NCI-H82 treated with DMSO at 0.1 percent for 48 hours (cell line): ENCODE data around the gene SCN5A.

Experiments used
- DNase-seq: peaks from one replicate; lab custom pipeline; 2025; ENCODE audit not compliant: unreplicated experiment; lab: John Stamatoyannopoulos, UW

Gene SCN5A

DNA sequence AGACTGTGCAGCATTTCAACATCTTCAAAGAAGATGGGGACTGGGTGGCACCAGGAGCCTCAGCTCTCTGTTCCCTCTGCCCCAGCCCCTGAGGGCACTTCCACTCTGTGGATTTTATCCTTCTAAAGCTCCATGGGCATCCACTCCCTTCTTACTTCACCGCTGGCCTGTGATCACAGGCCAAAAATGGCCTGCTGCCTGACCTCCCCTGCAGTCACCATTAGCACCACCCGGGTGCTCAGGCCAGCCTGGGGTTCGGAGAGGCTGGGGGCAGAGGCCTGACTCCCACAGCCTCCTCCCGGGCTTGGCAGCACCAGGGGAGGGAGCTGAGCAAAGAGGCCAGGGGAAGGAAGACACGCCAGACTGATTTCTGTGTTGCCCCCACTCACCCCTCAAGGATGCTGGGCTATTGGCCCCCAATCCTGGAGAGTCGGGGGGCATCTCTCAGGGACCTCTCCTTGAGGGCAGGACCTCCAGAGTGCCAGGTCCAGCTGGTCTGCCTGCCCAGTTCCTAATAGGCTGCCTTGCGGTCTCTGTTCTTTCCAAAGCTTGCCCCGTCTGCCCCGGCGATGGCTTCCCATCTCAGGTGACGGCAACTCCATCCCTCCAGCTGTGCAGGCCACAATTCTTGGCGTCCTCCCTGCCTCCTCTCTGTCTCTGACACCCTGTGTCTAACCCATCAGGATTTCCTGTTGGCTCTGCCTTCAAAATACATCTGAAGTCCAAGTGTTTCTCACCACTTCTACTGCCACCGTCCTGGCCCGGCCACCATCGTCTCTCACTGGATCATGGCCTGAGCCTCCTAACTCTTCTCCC lies 86.2 kb downstream of the SCN5A start:
- no peak for DNase-seq

DNA sequence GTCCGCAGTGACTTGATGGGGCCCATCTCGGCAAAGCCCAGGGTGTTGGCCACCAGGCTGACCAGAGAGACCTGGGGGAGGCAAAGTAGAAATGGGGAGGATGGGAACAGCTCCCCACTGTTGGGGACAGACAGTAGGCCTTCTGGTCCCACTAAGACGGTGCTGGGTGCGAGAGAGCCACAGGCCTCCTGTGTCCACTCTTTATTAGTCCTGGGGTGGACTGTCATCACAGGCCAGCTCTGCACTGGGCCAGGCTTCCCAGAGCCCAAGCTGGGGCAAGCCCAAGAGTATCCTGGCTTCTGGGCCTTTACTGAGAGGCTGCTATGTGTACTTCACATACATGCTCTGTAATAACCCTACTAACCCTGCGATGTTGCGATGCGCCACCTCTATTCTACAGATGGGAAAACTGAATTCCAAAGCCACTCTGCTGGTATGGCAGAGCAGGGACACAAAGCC lies 87.0 kb downstream of the SCN5A start:
- no peak for DNase-seq

DNA sequence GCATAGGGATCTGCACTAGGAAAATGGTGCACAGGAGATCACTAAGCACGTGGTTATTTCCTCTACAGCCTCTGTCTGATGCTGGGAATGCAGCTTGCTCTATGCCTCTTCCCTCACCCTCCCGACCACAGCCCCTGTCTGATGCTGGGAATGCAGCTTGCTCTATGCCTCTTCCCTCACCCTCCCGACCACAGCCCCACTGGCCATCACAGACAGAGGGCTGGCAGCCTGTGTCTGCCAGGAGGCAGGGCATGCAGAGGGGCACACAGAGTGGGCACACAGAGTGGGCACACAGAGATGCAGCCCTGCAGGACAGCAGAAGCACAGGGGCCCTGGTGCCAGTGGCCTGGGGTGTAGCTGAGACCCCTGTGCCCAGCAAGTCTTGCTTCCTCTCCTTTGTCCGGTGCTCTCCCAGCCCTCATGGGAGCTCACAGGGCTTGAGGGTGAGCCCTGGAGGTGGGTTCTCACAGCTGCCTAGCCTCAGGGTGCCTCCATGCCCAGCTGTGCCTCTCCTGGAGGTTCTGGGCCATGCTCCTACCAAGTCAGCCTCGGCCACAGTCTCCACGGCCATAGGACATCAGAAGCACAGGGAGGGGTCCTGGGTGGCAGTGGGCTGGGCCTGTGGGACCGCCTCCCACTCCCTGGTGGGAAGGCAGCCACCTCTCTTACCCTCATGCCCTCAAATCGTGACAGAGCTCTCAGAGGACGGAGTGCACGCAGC lies 87.6 kb downstream of the SCN5A start:
- no peak for DNase-seq

DNA sequence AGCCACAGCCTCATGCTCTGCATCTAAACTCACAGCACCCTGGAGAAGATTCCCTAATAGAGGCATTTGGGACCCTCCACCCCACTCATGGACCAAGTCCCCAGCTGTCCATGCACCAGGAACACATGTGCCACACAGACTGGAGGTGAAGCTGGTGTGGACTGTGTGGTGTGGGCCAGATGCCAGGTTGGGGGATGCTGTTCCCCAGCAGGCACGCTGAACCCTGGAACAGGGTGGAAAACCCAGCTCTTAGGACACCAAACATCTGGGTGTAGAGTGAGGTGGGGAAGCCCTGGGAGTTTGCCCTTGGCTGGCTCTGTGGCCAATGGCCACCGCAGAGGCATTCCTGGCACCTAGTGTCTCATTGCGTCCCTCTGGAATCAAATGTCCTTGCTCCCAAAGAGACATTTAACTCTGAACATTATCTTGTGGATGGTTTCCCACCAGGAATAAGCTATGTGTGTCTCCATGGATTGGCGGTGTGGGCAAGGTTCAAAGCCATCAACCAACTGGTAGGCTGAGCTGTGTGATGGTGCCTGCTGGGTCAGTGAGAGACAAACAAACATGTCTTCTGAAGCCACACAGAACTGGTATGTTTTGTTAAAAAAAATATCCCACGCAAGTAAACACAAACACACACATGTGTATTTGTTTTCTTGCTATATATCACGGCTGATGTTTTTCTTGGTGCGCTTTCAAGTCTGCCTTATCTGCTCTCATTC lies 88.3 kb downstream of the SCN5A start:
- DNase-seq = no peak

DNA sequence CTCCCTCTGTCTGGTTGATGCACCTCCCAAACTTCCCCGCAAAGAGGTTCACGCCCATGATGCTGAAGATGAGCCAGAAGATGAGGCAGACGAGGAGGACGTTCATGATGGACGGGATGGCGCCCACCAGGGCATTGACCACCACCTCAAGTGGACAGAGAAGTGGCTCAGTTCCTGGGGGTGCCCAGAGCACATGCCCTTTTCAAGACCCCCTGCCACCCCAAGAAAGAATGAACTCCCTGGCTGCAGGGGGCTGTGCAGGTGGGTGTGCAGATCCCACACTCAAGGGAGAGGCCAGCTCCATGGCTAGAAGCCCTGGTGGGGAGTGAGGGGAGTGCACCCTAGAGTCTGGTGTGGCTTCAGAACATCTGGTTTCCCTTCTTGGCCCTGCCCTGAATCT lies 89.2 kb downstream of the SCN5A start:
- DNase-seq = no peak

DNA sequence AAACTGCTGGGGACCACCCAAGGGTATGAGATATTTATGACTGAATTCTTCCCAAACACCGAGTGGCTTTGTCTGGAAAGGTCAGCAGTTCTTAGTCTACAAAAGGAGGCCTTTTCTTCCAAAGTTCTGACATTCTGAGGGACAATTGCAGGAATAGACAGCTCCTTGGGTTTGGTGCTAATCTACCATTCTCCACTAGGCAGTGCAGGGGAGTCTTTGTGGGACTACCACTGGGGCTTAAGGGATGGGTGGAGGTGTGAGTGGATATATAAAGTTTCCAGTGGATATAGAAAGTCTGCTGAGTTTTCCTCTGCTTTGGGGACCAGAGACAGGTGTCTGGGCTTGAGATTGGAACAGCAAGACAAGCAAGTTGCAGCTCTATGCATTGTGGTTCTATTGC lies 90.6 kb downstream of the SCN5A start:
- DNase-seq = no peak

DNA sequence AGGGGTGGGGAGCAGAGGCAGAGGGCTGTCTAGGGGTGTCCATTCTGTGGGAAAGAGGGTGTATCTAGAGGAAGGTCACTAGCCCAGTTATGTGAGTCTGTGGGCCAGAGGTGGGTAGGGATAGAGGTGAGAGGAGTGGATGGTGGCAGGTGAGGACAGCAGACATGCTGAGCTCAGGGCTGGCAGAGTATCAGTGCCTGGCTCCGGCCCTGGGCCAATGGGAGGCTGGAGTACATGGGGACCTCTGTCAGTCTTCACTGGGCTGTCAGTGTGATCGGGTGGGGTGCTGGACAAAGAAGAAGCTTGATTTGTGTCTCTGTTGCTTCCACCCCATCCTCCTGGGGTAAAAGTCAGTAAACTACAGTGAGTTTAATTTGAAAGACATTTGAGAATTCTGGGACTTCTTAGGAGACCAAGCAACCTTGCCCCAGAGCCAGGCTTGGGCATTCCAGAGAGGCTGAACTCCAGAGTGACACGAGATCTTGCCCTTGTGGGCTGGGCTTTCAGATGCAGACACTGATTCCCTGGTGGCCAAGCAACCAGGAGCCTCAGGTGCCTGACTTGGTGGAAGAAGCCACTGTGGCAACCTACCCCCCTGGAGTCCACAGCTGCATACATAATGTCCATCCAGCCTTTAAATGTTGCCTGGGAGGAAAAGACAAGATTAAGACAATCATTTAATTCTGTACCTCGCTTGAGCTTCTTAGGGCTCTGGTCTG lies 92.7 kb downstream of the SCN5A start:
- no peak for DNase-seq

DNA sequence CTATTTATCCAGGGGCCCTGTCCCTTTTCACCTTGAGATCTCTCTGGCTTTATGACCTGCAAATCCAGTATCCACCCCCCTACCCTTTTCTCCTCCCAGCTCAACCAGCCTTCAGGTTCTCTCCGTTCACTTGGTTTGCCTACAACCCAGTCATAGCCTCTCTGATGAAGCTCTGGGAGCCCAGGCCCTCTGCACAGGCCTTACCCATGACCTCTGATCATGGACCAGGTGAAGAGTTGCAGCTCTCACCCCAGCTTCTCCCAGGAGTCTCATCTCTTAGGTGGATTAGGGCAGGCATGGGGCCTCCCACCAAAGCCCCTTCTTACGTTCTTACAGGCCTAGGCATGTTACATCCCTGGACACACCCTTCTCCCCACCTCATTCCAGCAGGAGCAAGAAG lies 93.6 kb downstream of the SCN5A start:
- no peak for DNase-seq

DNA sequence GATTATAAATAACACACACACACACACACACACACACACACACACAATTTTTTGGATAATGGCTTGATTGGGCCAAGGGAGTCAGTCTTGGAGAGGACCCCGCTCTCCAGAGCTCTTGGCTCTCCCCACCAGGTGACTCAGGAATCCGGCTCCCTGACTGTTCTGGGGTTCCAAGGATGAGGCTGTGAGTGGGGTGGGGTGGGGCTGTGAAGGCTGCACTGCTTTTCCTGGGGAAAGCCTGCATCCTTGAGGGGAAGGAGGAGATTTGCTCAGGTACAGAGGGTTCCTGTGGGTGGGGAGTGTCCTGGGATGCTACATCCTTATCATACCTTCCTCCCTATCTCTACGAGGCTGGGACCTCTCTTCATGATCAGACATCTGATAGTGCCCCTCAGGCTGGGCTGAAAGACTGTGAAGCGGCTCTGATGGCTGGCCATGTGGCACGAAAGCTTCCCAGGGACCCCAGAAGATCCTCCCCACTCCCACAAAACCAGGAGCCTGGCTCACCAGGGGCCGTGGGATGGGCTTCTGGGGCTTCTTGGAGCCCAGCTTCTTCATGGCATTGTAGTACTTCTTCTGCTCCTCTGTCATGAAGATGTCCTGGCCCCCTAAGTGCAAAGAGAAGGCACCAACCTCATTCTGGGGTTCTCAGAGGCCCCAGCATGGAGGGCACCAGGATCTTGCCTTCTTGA lies 94.2 kb downstream of the SCN5A start:
- DNase-seq = no peak

DNA sequence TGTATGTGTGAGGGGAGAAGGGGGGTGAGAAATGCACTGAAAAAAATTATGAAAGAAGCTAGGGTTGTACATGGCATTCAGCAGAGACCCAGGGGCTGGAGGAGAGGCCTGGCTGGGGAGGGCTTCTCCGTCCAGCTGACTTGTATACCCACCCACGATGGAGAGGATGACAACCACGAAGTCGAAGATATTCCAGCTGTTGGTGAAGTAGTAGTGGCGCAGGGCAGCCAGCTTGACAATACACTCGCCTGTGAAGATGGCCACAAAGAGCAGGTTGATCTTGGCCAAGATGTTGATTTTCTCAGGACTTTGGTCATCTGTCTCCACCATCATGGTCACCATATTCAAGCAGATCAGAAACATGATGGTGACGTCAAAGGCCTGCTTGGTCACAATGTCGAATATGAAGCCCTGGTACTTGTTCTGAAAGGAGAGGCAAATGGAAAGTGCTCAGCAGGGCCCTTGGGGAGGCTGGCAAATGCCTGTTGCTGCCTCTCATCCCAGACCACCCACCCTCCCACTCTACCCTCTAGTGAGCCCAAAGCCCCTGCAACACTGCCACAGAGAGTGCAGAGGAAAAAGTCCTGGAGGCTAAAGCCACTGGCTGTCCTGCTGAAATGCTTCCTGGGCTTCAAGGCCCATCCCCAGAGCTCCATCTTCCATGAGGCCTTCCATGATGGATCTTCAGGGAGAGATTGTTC lies 95.2 kb downstream of the SCN5A start:
- DNase-seq = no peak

DNA sequence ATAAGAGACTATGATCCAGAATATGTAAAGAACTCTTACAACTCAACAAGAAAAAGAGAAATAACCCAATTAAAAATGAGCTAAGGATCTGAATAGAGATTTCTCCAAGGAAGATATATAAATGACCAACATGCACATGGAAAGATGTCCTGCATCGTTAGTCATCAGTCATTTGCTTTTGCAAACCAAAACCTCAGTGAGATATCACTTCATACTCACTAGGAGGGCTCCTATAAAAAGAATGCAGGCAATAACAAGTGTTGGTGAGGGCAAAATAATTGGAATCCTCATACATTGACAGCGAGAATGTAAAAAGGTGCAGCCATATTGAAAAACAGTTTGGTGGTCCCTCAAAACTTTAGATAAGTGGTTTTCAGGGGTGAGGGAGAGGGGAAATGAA lies 96.4 kb downstream of the SCN5A start:
- DNase-seq = no peak

DNA sequence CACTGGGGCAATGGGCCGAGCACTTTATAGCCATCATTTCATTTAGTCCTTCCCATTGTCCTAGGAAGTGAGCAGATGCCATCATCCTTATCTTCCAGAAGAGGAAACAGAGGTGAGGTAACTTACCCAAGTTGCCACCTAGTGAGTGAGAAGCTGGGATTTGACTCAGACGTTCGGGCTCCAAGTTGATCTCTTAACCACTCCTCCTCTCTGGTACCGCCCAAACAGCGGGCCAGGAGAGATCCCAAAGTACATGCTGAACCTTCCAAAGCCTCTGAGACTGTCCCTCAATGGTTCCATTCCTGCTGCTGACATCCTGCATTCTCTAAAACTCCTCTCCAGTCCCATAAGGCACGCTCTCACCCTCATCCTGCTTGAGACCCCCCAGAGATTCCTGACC lies 97.1 kb downstream of the SCN5A start:
- no peak for DNase-seq

DNA sequence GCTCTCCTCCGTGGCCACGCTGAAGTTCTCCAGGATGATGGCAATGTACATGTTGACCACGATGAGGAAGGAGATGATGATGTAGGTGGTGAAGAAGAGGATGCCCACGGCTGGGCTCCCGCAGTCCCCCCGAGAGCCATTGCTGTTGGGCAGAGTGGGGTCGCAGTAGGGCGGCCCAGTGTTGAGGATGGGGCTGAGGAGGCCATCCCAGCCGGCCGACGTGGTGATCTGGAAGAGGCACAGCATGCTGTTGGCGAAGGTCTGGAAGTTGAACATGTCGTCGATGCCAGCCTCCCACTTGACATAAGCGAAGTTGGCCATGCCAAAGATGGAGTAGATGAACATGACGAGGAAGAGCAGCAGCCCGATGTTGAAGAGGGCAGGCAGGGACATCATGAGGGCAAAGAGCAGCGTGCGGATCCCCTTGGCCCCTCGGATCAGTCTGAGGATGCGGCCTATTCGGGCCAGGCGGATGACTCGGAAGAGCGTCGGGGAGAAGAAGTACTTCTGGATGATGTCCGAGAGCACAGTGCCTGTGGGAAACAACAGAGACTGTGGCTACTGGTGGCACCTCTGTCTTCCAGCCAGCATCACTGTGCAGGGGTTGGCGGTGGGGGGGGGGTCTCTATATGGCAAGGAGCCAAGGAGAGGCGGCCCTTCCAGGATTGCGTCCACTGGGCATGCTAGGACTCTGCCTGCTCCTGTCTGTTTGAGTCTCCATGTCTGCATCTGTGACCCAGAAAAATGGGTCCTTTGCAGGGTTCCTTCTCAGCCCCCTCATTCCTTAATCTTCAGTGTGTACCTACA lies 98.3 kb downstream of the SCN5A start:
- DNase-seq = no peak

DNA sequence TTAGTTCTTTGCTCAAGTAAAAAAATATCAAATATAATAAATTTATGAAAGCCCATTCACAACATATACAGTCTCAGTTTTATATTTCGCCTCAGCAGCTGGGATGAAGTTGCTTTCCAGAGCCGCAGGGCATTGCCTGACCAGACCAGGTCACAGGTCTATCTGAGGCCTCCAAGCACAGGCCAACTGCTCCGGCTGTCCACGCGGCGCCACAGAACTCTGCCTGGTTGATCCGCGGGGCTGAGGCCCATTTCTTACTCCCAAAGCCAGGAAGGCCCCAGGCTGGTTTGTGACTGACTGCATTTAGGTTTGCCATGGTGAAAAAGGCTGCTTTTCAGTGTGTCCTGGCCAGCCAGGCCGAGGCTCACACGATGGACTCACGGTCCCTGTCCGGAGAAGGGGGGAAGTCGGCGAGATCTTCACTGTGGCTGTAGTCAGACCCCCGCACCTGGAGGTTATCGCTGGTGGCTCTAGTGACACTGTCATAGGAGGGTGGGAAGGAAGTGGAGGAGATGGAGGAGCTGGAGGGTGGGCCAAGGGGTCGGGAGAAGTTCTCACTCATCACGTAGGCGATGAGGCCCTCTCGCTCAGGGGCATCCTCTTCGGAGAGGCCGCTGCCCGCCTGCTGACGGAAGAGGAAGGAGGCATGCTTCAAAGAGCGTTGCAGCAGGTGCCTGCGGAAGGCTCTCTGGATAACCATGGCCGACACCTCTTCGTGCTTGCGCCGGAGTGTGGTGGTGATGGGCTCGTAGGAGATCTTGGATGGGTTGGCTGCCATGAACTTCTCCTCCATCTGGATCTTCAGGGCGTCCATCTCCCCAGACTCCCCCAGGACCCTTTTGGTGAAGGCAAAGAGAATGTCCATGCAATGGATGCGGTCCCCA lies 99.3 kb downstream of the SCN5A start:
- DNase-seq = no peak

DNA sequence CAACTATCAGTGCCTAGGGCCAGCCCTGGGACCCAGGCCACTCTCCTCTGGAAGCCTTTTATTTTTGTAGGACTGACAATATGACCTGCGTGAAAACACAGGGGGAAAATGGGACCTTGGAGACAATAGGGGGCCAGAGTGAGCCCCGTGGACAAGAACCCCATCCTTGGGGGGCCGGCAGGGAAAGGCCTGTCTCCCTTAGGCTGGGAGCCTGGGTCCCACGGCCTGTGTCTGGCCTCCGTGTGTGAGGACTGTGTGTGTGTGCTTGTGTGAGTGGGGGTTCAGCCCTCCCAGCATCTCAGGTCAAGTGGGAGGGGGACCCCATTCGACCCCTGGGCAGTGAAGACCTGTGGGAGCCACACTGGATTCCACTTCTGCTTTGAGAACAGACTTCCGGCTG lies 100.0 kb downstream of the SCN5A start:
- DNase-seq = no peak

DNA sequence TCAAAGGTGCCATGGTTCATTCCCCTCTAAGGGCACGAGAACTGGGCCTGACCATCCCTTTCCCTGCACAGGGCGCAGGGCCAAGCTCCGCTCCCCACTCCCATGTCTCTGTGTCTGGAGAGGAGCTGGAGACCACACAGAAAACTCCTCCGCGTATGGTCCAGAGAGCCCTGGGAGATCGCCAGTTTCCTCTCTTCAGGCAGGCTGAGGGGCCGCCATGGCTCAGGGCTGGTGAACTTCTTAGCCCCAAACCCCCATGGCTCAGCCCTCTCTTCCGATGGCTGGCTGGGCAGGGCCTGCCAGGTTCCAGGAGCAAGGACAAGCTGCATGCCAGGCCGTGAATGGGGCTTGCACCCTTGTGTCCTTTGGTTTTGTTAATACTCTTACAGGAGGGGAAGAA lies 100.4 kb downstream of the SCN5A start:
- no peak for DNase-seq

DNA sequence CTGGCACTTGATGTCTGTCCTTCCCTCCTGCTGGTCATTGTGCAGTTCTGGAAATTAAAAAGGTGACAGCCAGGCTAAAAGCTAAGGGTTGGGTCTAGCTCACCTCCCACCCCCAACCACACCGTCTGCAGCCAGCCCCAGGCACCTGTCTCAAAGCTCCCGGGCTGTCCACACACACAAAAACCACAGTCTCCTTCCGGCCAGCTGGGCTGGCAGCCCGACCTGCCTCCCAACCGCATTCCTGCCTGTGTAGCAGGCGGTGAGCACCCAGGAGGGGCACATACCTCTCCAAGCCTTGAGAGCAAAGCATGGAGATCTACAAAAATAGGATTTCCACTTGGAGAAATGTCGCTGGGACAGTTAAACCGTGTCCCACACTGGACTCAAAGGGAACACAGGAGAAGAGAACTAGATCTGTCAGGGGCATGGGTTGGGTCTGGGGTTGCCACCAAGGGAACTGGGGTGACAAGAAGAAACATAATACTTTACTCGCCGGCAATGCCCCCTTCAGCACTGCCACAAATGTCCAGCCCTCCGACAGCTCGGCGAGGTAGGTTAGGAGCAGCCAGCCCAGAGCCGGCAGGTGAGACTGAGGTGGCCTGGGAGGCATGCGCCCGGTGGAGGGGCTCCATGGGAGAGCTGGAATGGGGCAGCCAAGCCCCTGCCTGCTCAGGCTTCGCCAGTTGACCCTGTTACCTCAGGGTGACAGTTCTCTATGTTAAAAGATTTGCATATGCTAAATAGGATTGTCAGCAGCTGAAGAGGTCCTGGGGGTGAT lies 101.1 kb downstream of the SCN5A start:
- no peak for DNase-seq
